ENCODE results near the gene MEIS2.

DNA sequence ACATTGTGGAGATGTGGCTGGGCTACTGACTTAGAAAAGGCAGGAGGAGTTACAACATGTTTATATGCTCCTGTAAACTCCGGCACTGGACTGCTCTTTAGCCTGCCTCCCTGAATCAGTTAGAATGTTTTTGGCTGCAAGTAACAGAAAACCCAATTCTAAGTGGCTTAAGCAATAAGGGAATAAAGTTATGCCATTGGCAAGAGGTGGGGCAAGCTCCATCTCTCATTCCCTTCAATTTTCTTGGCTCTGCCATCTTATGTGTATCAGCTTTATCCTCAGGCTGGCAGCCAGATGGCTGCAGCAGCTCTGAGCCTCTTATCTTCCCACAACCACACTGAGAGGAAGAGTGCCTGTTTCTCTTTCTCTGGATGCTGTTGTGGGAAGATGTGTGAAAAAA, 22.4 kb upstream of the MEIS2 start:
- TF ChIP-seq, protein P1, sequence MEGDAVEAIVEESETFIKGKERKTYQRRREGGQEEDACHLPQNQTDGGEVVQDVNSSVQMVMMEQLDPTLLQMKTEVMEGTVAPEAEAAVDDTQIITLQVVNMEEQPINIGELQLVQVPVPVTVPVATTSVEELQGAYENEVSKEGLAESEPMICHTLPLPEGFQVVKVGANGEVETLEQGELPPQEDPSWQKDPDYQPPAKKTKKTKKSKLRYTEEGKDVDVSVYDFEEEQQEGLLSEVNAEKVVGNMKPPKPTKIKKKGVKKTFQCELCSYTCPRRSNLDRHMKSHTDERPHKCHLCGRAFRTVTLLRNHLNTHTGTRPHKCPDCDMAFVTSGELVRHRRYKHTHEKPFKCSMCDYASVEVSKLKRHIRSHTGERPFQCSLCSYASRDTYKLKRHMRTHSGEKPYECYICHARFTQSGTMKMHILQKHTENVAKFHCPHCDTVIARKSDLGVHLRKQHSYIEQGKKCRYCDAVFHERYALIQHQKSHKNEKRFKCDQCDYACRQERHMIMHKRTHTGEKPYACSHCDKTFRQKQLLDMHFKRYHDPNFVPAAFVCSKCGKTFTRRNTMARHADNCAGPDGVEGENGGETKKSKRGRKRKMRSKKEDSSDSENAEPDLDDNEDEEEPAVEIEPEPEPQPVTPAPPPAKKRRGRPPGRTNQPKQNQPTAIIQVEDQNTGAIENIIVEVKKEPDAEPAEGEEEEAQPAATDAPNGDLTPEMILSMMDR (IDR thresholded peaks at IDR 0.05; ENCODE audit: low read depth, low read length): no peak
- TF ChIP-seq EZH2phosphoT487 (IDR thresholded peaks at IDR 0.05; ENCODE audit: low read depth): no peak

All from OCI-LY3 (cell line).